ENCODE data around the gene PROCA1. TPM values are rescaled to one million over a fixed set of nuclear protein-coding genes. Genes with fewer than 3 reads are reported as not detected.

The PROCA1 gene
- polyA plus RNA-seq, 1 experiment: 0.52 TPM

DNA sequence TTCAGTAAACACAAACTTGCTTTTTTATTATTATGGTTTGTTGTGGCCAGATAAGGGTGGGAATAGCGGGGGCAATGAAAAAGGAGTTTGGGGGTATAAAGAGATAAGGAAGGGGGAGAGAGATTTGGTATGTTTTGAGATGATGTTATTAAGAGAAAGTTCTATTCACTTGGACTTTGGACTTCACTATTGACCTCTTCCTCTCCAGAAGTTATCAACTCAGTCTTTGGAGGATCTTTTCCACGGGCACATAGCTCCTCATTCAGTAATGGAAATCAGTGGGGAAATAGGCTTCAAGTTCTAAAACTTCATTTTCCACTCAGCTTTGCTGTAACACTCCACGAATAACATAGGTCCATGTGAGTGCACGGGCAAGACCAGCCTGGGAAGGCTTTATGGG lies 23.2 kb downstream of the PROCA1 start:
- no peak for DNase-seq (ENCODE audit: low read depth, low spot score)
- POLR2A ChIA-PET: no interaction called here
- no peak for TF ChIP-seq CTCF (IDR thresholded peaks at IDR 0.05; ENCODE audit: low read depth, low read length)
- Histone ChIP-seq H3K27me3 (ENCODE audit: control insufficient read depth, insufficient read depth, low read length) (no peaks in the 10 kb centered on the region), H3K27ac (ENCODE audit: low read depth, low read length) (no peak overlapping the region), H3K4me3 (ENCODE audit: low read depth, low read length) (no peak overlapping the region), H3K9me3 (ENCODE audit: control insufficient read depth, insufficient read depth, low read length) (no peaks in the 10 kb centered on the region)
- CTCF ChIA-PET: interaction anchor here (0.6 to 1.1 kb wide), 2 partner anchors 43 to 75 kb away, joined by 4 read pairs; no protein-coding TSS in a partner anchor

GRCh38 chr17:28686296-28686695 lies 25.4 kb downstream of the PROCA1 start:
- DNase-seq (ENCODE audit: low read depth, low spot score): no peak
- no peaks in the 10 kb centered on the region for H3K27me3 ChIP-seq (ENCODE audit: control insufficient read depth, insufficient read depth, low read length)
- H3K9me3 ChIP-seq (ENCODE audit: control insufficient read depth, insufficient read depth, low read length): no peaks in the 10 kb centered on the region
- POLR2A ChIA-PET: no interaction called here
- no peak overlapping the region for H3K27ac ChIP-seq (ENCODE audit: low read depth, low read length)
- no peak for TF ChIP-seq CTCF (IDR thresholded peaks at IDR 0.05; ENCODE audit: low read depth, low read length)
- CTCF ChIA-PET: no interaction called here
- no peak overlapping the region for H3K4me3 ChIP-seq (ENCODE audit: low read depth, low read length)

DNA sequence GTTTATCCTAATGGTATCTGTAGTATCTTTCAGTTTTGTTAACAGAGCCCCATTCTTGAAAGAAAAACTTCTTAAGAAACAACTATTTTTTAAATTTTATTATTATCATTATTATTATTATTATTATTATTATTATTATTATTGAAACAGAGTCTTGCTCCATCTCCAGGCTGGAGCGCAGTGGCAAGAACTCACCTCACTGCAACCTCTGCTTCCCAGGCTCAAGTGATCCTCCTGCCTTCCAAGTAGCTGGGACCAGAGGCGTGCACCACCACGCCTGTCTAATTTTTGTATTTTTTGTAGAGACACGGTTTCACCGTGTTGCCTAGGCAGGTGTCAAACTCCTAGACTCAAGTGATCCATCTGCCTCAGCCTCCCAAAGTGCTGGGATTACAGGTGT lies 26.3 kb downstream of the PROCA1 start:
- H3K4me3 ChIP-seq (ENCODE audit: low read depth, low read length): no peak overlapping the region
- H3K27ac ChIP-seq (ENCODE audit: low read depth, low read length): no peak overlapping the region
- H3K27me3 ChIP-seq (ENCODE audit: control insufficient read depth, insufficient read depth, low read length): no peaks in the 10 kb centered on the region
- no peak for TF ChIP-seq CTCF (IDR thresholded peaks at IDR 0.05; ENCODE audit: low read depth, low read length)
- no peaks in the 10 kb centered on the region for H3K9me3 ChIP-seq (ENCODE audit: control insufficient read depth, insufficient read depth, low read length)
- ChIA-PET CTCF (no interaction called here), POLR2A (no interaction called here)
- DNase-seq (ENCODE audit: low read depth, low spot score): no peak

GRCh38 chr17:28684963-28685362 lies 26.7 kb downstream of the PROCA1 start:
- Histone ChIP-seq H3K9me3 (ENCODE audit: control insufficient read depth, insufficient read depth, low read length) (no peaks in the 10 kb centered on the region), H3K4me3 (ENCODE audit: low read depth, low read length) (no peak overlapping the region), H3K27me3 (ENCODE audit: control insufficient read depth, insufficient read depth, low read length) (no peaks in the 10 kb centered on the region), H3K27ac (ENCODE audit: low read depth, low read length) (no peak overlapping the region)
- ChIA-PET POLR2A (no interaction called here), CTCF (no interaction called here)
- TF ChIP-seq CTCF (IDR thresholded peaks at IDR 0.05; ENCODE audit: low read depth, low read length): 0 out of 2 replicates have a peak, but pooled peaks have one; percentile 9
- no peak for DNase-seq (ENCODE audit: low read depth, low spot score)

GRCh38 chr17:28682655-28683054 lies 29.0 kb downstream of the PROCA1 start:
- H3K27ac ChIP-seq (ENCODE audit: low read depth, low read length): no peak overlapping the region
- H3K4me3 ChIP-seq (ENCODE audit: low read depth, low read length): no peak overlapping the region
- no peak for DNase-seq (ENCODE audit: low read depth, low spot score)
- H3K27me3 ChIP-seq (ENCODE audit: control insufficient read depth, insufficient read depth, low read length): no peaks in the 10 kb centered on the region
- CTCF ChIA-PET: no interaction called here
- no peak for TF ChIP-seq CTCF (IDR thresholded peaks at IDR 0.05; ENCODE audit: low read depth, low read length)
- H3K9me3 ChIP-seq (ENCODE audit: control insufficient read depth, insufficient read depth, low read length): no peaks in the 10 kb centered on the region
- POLR2A ChIA-PET: no interaction called here

Data from AG04450 (cell line).